ENCODE measurements around the gene MAGI2.

DNA sequence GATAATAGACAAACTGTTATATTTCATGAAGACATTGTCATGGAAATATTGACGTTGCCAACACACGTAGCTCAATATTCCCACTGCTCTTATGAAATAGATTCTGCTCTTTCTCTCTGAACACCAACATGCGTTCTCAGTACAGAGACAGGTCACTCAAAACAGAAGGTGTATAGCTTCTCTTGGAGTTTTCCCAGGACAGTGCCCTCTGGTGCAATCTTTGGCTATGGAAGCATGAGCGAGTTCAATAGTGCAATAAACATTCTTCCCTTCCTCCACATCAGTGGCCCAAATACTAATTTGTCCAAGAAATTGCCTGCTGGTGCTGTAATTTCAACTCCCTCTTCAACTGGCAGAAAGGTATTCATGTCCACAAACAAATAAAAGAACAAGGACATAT, 145.3 kb downstream of the MAGI2 start:
- TF ChIP-seq POLR2A (IDR thresholded peaks at IDR 0.05; ENCODE audit: low read depth, low read length): no peak
- TF ChIP-seq, protein P1, sequence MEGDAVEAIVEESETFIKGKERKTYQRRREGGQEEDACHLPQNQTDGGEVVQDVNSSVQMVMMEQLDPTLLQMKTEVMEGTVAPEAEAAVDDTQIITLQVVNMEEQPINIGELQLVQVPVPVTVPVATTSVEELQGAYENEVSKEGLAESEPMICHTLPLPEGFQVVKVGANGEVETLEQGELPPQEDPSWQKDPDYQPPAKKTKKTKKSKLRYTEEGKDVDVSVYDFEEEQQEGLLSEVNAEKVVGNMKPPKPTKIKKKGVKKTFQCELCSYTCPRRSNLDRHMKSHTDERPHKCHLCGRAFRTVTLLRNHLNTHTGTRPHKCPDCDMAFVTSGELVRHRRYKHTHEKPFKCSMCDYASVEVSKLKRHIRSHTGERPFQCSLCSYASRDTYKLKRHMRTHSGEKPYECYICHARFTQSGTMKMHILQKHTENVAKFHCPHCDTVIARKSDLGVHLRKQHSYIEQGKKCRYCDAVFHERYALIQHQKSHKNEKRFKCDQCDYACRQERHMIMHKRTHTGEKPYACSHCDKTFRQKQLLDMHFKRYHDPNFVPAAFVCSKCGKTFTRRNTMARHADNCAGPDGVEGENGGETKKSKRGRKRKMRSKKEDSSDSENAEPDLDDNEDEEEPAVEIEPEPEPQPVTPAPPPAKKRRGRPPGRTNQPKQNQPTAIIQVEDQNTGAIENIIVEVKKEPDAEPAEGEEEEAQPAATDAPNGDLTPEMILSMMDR (IDR thresholded peaks at IDR 0.05; ENCODE audit: extremely low read depth in 1 of 2, insufficient read depth in 1 of 2, low read depth in 1 of 2, low read length in 2 of 2): no peak
- no peak for TF ChIP-seq JUN (IDR thresholded peaks at IDR 0.05; ENCODE audit: borderline replicate concordance, insufficient read depth, insufficient read length, low read depth)
- TF ChIP-seq, protein P2, sequence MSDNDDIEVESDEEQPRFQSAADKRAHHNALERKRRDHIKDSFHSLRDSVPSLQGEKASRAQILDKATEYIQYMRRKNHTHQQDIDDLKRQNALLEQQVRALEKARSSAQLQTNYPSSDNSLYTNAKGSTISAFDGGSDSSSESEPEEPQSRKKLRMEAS (IDR thresholded peaks at IDR 0.05; ENCODE audit: insufficient read depth, insufficient read length): no peak
- no peak for TF ChIP-seq POLR2AphosphoS5 (IDR thresholded peaks at IDR 0.05; ENCODE audit: insufficient read depth, low read depth, low read length)
- TF ChIP-seq GATA2 (IDR thresholded peaks at IDR 0.05; ENCODE audit: insufficient read depth, insufficient read length, low read depth, low read length): no peak
- TF ChIP-seq FOS (IDR thresholded peaks at IDR 0.05; ENCODE audit: borderline replicate concordance, insufficient read depth, low read length): no peak
